HepG2 (cell line): ENCODE results near the gene HOXA5. TPM values are rescaled to one million over a fixed set of nuclear protein-coding genes. Genes with fewer than 3 reads are reported as not detected.

Experiments
- ASH2L ChIP-seq: fragments of 300-600, 200-600 bp; sonication (generic); IDR thresholded peaks from 2 replicates; pipeline ENCODE4 v1.7.0; 2017; ENCODE audit warnings: low read depth, mild to moderate bottlenecking, moderate library complexity, mixed read lengths, low read length; ENCODE audit not compliant: insufficient read length
- BATF2 ChIP-seq: sonication (generic); formaldehyde crosslinking; IDR thresholded peaks from 2 replicates; pipeline ENCODE4 v1.8.0; 2022; ENCODE audit warnings: mild to moderate bottlenecking, missing genetic modification reagents, moderate library complexity
- CBX2 ChIP-seq, 2 experiments: fragments of 200-600 bp in 1 of 2; sonication (generic); formaldehyde crosslinking in 1 of 2; IDR thresholded peaks; 2 replicates each; pipeline versions ENCODE4 v1.7.0 to v1.8.1; 2018 to 2022; ENCODE audit warnings: low read depth in 2 of 2, low read length in 1 of 2, mild to moderate bottlenecking in 1 of 2, missing genetic modification reagents in 1 of 2
- CCAR2 ChIP-seq: fragments of 200-400 bp; formaldehyde crosslinking; optimal IDR thresholded peaks from 2 replicates; pipeline ENCODE3; 2018; ENCODE audit warnings: low read depth, mild to moderate bottlenecking, low read length, moderate library complexity
- CHCHD3 ChIP-seq: sonication (generic); formaldehyde crosslinking; IDR thresholded peaks from 2 replicates; pipeline ENCODE4 v1.8.0; 2022; ENCODE audit warnings: mild to moderate bottlenecking, missing genetic modification reagents, moderate library complexity
- CREB3 ChIP-seq: sonication (generic); formaldehyde crosslinking; IDR thresholded peaks from 2 replicates; pipeline ENCODE4 v1.5.0; 2020; ENCODE audit warnings: missing genetic modification reagents
- CREBL2 ChIP-seq: sonication (generic); formaldehyde crosslinking; IDR thresholded peaks from 2 replicates; pipeline ENCODE4 v1.8.1; 2023; ENCODE audit warnings: missing genetic modification reagents, mild to moderate bottlenecking, borderline replicate concordance
- ETS1 ChIP-seq: sonication (generic); formaldehyde crosslinking; IDR thresholded peaks from 2 replicates; pipeline ENCODE4 v1.4.0; 2020; ENCODE audit warnings: missing genetic modification reagents
- GTF3A ChIP-seq: sonication (generic); formaldehyde crosslinking; conservative IDR thresholded peaks from 2 replicates; pipeline ENCODE4 v1.4.0; 2020; ENCODE audit warnings: mild to moderate bottlenecking, missing genetic modification reagents
- HCFC1 ChIP-seq: fragments of 150-350 bp; IDR thresholded peaks from 2 replicates; pipeline ENCODE4 v1.6.1; 2014; ENCODE audit warnings: low read depth, low read length
- KAT2B ChIP-seq: fragments of 150-350 bp; IDR thresholded peaks from 2 replicates; pipeline ENCODE4 v1.6.1; 2014; ENCODE audit warnings: low read depth, low read length, borderline replicate concordance
- KLF15 ChIP-seq: sonication (generic); formaldehyde crosslinking; IDR thresholded peaks from 2 replicates; pipeline ENCODE4 v1.8.1; 2023; ENCODE audit warnings: borderline replicate concordance, mild to moderate bottlenecking, inconsistent platforms, missing genetic modification reagents, mixed read lengths
- MYPOP ChIP-seq: sonication (generic); formaldehyde crosslinking; IDR thresholded peaks from 2 replicates; pipeline ENCODE4 v1.8.1; 2023; ENCODE audit warnings: mild to moderate bottlenecking, moderate library complexity, missing genetic modification reagents
- NCOR1 ChIP-seq: fragments of 200-600 bp; sonication (generic); IDR thresholded peaks from 2 replicates; pipeline ENCODE4 v1.7.0; 2017; ENCODE audit warnings: antibody characterized with exemption, low read length, borderline replicate concordance
- REPIN1 ChIP-seq: sonication (generic); formaldehyde crosslinking; IDR thresholded peaks from 2 replicates; pipeline ENCODE4 v1.8.0; 2022; ENCODE audit warnings: missing genetic modification reagents, low read depth, mild to moderate bottlenecking, borderline replicate concordance
- SPEN ChIP-seq: sonication (generic); formaldehyde crosslinking; IDR thresholded peaks from 2 replicates; pipeline ENCODE4 v1.5.1; 2020; ENCODE audit warnings: low read depth, mild to moderate bottlenecking, missing genetic modification reagents
- ZC3H13 ChIP-seq: sonication (generic); formaldehyde crosslinking; IDR thresholded peaks from 2 replicates; pipeline ENCODE4 v1.8.1; 2023; ENCODE audit warnings: mild to moderate bottlenecking, missing genetic modification reagents, moderate library complexity
- ZNF124 ChIP-seq: sonication (generic); formaldehyde crosslinking; IDR thresholded peaks from 2 replicates; pipeline ENCODE4 v1.4.0; 2020; ENCODE audit warnings: missing genetic modification reagents
- ZNF446 ChIP-seq: sonication (generic); formaldehyde crosslinking; IDR thresholded peaks from 2 replicates; pipeline ENCODE4 v1.5.0; 2020; ENCODE audit warnings: mild to moderate bottlenecking, missing genetic modification reagents
- ZNF546 ChIP-seq: sonication (generic); formaldehyde crosslinking; conservative IDR thresholded peaks from 2 replicates; pipeline ENCODE4 v1.8.1; 2023; ENCODE audit warnings: mild to moderate bottlenecking, missing genetic modification reagents
- ZNF790 ChIP-seq: sonication (generic); formaldehyde crosslinking; IDR thresholded peaks from 2 replicates; pipeline ENCODE4 v1.8.0; 2022; ENCODE audit warnings: missing genetic modification reagents, mild to moderate bottlenecking, borderline replicate concordance
- ZNF83 ChIP-seq: sonication (generic); formaldehyde crosslinking; IDR thresholded peaks from 2 replicates; pipeline ENCODE4 v1.4.0; 2020; ENCODE audit warnings: missing genetic modification reagents, mild to moderate bottlenecking, borderline replicate concordance
- polyA plus RNA-seq, 8 experiments: library from polyadenylated mRNA; depleted of rRNA in 3 of 8; stranded (reverse) in 7 of 8; unstranded in 1 of 8; fragments of >200 nt; fragmentation: Illumina TruSeq in 4 of 8; extraction: Trizol in 4 of 8; gene quantifications; 2 replicates each; pipeline versions ENCODE4 v1.2.1 to v1.2.3, GENCODE V29; 2011 to 2016; ENCODE audit warnings: low read depth in 4 of 8, missing spikeins in 1 of 8, mixed read lengths in 1 of 8; ENCODE audit not compliant: insufficient read depth in 1 of 8
- total RNA-seq, 5 experiments: library from RNA; depleted of rRNA; stranded (reverse); fragments of >200 nt; fragmentation: Illumina TruSeq; extraction: Trizol; gene quantifications; 2 replicates each; pipeline ENCODE4 v1.2.3, GENCODE V29; 2016; ENCODE audit warnings: low read depth in 1 of 5
- TF ChIP-seq, protein P1 (sequence below): IDR thresholded peaks from 2 replicates; pipeline ENCODE4 v1.6.1; 2016; ENCODE audit warnings: mild to moderate bottlenecking, missing biosample characterization, missing genetic modification reagents

The HOXA5 gene
- total and polyA plus RNA-seq, 2 of the 13 experiments (the other 11 are each of a cell fraction or from before 2014, with no cell fraction given): 3.2 to 3.6 TPM

GRCh38 chr7:27143023-27143949 lies at the start of gene HOXA5 (continued):
- TF ChIP-seq ZNF446 (no peak; the same call in 1 of the 2 replicates), REPIN1 (no peak), KAT2B (no peak), GTF3A (CRISPR knock-in tag) (no peak), CBX2 (IDR thresholded peaks at IDR 0.05; ENCODE audit: low read depth, low read length) (no peak), CBX2 (CRISPR knock-in tag; IDR thresholded peaks at IDR 0.05; ENCODE audit: low read depth) (no peak), ASH2L (peak; percentile 59), CCAR2 (no peak), HCFC1 (no peak), ZNF83 (no peak), BATF2 (CRISPR knock-in tag) (no peak), CHCHD3 (CRISPR knock-in tag) (no peak), KLF15 (CRISPR knock-in tag) (no peak), MYPOP (CRISPR knock-in tag) (no peak), ZNF546 (CRISPR knock-in tag) (no peak), ZC3H13 (CRISPR knock-in tag) (peak; percentile 63), NCOR1 (no peak; the same call in 1 of the 2 replicates), ETS1 (CRISPR knock-in tag) (no peak), ZNF790 (no peak), CREBL2 (no peak), SPEN (no peak), CREB3 (no peak), ZNF124 (CRISPR knock-in tag) (no peak)
- TF ChIP-seq, protein P1, sequence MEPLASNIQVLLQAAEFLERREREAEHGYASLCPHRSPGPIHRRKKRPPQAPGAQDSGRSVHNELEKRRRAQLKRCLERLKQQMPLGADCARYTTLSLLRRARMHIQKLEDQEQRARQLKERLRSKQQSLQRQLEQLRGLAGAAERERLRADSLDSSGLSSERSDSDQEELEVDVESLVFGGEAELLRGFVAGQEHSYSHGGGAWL (CRISPR knock-in tag): no peak
